HepG2 (cell line): ENCODE results near the gene SPINDOC. TPM values are rescaled to one million over a fixed set of nuclear protein-coding genes. Genes with fewer than 3 reads are reported as not detected.

ENCODE experiments used
- ATAC-seq: fragments of 200-7000 bp; cut with Tn5 transposase; 3 replicates; pipeline ENCODE4 v1.9.1; 2020; ENCODE audit warnings: mild to moderate bottlenecking, moderate library complexity
- BruUV-seq: library from RNA; stranded (reverse); fragments of 400-500 nt; replicated peaks from 2 replicates; lab custom pipeline; 2021; lab: Mats Ljungman, UMichigan
- CTCF ChIA-PET: fragments of 300-600 bp; formaldehyde crosslinking; extraction: SDS; loops from one replicate; lab custom pipeline; 2021; ENCODE audit warnings: low total read pairs, inconsistent platforms, low intra/inter-chr PET ratio; lab: Yijun Ruan, JAX
- POLR2A ChIA-PET: fragments of 350-600 bp; sonication (Branson Sonifier 250); formaldehyde crosslinking; loops from one replicate; lab custom pipeline; 2020; ENCODE audit warnings: antibody characterized with exemption, inconsistent platforms; lab: Yijun Ruan, JAX
- DNase-seq: peaks from one replicate; pipeline ENCODE4 v3.0.0-alpha.2; 2015; ENCODE audit warnings: low spot score
- FAIRE-seq: peaks from 3 replicates; lab custom pipeline; 2011; peaks lifted over from hg19 to GRCh38; lab: Jason Lieb, UNC
- H2AFZ ChIP-seq: one replicate; pipeline ENCODE4 v1.6.1; 2011; ENCODE audit warnings: low read length, inconsistent platforms
- H3K27ac ChIP-seq: fragments of 300-600 bp; 3 replicates; pipeline ENCODE4 v1.8.0; 2011; ENCODE audit warnings: mixed run types, mild to moderate bottlenecking, mixed read lengths, low read length, inconsistent platforms; ENCODE audit not compliant: insufficient read depth; ENCODE audit errors: extremely low read length
- H3K27me3 ChIP-seq, 2 experiments: fragments of 200-600 bp in 1 of 2; 2 replicates in 1 of 2; 3 replicates in 1 of 2; pipeline versions ENCODE4 v1.6.0 to v1.8.0; 2011; ENCODE audit warnings: low read length in 2 of 2, mild to moderate bottlenecking in 2 of 2, moderate library complexity in 2 of 2, inconsistent platforms in 1 of 2; ENCODE audit not compliant: insufficient read depth in 2 of 2, control insufficient read depth in 1 of 2
- H3K36me3 ChIP-seq, 2 experiments: fragments of 200-600 bp in 1 of 2; replicated peaks in 1 of 2; 2 replicates in 1 of 2; 3 replicates in 1 of 2; pipeline versions ENCODE4 v1.5.1 to v1.8.0; 2011; ENCODE audit warnings: low read length in 2 of 2, inconsistent platforms in 1 of 2; ENCODE audit not compliant: insufficient read depth in 2 of 2, control insufficient read depth in 1 of 2
- H3K4me1 ChIP-seq: 2 replicates; pipeline ENCODE4 v1.5.1; 2012; ENCODE audit warnings: low read length, inconsistent platforms; ENCODE audit not compliant: insufficient read depth
- H3K4me2 ChIP-seq: 2 replicates; pipeline ENCODE4 v1.6.0; 2011; ENCODE audit warnings: low read depth, low read length, inconsistent platforms
- H3K4me3 ChIP-seq, 3 experiments: fragments of 200-600 bp in 1 of 3; sonication (generic), shearing (Covaris generic) in 1 of 3; replicated peaks in 1 of 3; 2 replicates each; pipeline ENCODE4 v1.5.1; 2011 to 2016; ENCODE audit warnings: low read length in 3 of 3, inconsistent platforms in 2 of 3, low read depth in 2 of 3, mild to moderate bottlenecking in 2 of 3, control low read depth in 1 of 3, mixed read lengths in 1 of 3; ENCODE audit not compliant: insufficient read depth in 1 of 3
- H3K79me2 ChIP-seq: one replicate; pipeline ENCODE4 v1.6.1; 2011; ENCODE audit warnings: low read length, inconsistent platforms; ENCODE audit not compliant: insufficient read depth
- H3K9ac ChIP-seq: 2 replicates; pipeline ENCODE4 v1.6.0; 2011; ENCODE audit warnings: mild to moderate bottlenecking, low read depth, low read length, inconsistent platforms; ENCODE audit not compliant: insufficient read depth
- H3K9me3 ChIP-seq: 2 replicates; pipeline ENCODE4 v1.5.1; 2012; ENCODE audit warnings: mild to moderate bottlenecking, low read length
- H4K20me1 ChIP-seq: 2 replicates; pipeline ENCODE4 v1.6.0; 2011; ENCODE audit warnings: inconsistent platforms, mild to moderate bottlenecking, low read length, moderate library complexity; ENCODE audit not compliant: insufficient read depth
- AGO2 ChIP-seq: fragments of 200-400 bp; formaldehyde crosslinking; optimal IDR thresholded peaks from 2 replicates; pipeline ENCODE3; 2017; ENCODE audit warnings: mild to moderate bottlenecking, low read depth, low read length, moderate library complexity
- MIER2 ChIP-seq: IDR thresholded peaks from 2 replicates; pipeline ENCODE4 v1.6.1; 2016; ENCODE audit warnings: missing biosample characterization, missing genetic modification reagents
- RBFOX2 ChIP-seq: fragments of 200-400 bp; formaldehyde crosslinking; IDR thresholded peaks from 2 replicates; pipeline ENCODE4 v1.6.1; 2017; ENCODE audit warnings: low read depth, mild to moderate bottlenecking, low read length
- ZNF687 ChIP-seq: sonication (generic); formaldehyde crosslinking; IDR thresholded peaks from 2 replicates; pipeline ENCODE4 v1.5.1; 2020; ENCODE audit warnings: mild to moderate bottlenecking, missing genetic modification reagents, moderate library complexity
- ZNF841 ChIP-seq: sonication (generic); formaldehyde crosslinking; IDR thresholded peaks from 2 replicates; pipeline ENCODE4 v1.8.1; 2023; ENCODE audit warnings: missing genetic modification reagents, borderline replicate concordance
- WGBS: methylation state at CpG from one replicate; pipeline ENCODE4 v1.1.6; 2017; ENCODE audit warnings: low lambda C conversion rate; 5-methylcytosine and 5-hydroxymethylcytosine counted together
- in situ Hi-C: cut with HindIII; loops from 2 replicates; pipeline ENCODE4 v1.10.0; 2017; ENCODE audit warnings: low pct_unique_long_range_greater_than_20kb; ENCODE audit not compliant: extremely low pct_ligation_motif_present
- intact Hi-C: fragments of 100-400 bp; cut with micrococcal nuclease; formaldehyde crosslinking; loops from one replicate; pipeline ENCODE4 v1.10.0; 2022; ENCODE audit not compliant: unreplicated experiment
- polyA plus RNA-seq, 8 experiments: library from polyadenylated mRNA; depleted of rRNA in 3 of 8; stranded (reverse) in 7 of 8; unstranded in 1 of 8; fragments of >200 nt; fragmentation: Illumina TruSeq in 4 of 8; extraction: Trizol in 4 of 8; gene quantifications; 2 replicates each; pipeline versions ENCODE4 v1.2.1 to v1.2.3, GENCODE V29; 2011 to 2016; ENCODE audit warnings: low read depth in 4 of 8, missing spikeins in 1 of 8, mixed read lengths in 1 of 8; ENCODE audit not compliant: insufficient read depth in 1 of 8
- total RNA-seq, 5 experiments: library from RNA; depleted of rRNA; stranded (reverse); fragments of >200 nt; fragmentation: Illumina TruSeq; extraction: Trizol; gene quantifications; 2 replicates each; pipeline ENCODE4 v1.2.3, GENCODE V29; 2016; ENCODE audit warnings: low read depth in 1 of 5

SPINDOC gene
- total and polyA plus RNA-seq, 2 of the 13 experiments (the other 11 are each of a cell fraction or from before 2014, with no cell fraction given), result 21.4 to 29.9 TPM

- ChIA-PET POLR2A (no interaction called here), CTCF (no interaction called here)
- no peak overlapping the region for H3K4me2 ChIP-seq
- TF ChIP-seq AGO2 (peak; percentile 58), RBFOX2 (peak; percentile 54), MIER2 (CRISPR knock-in tag) (no peak)
- DNase-seq (no peak), FAIRE-seq (no peak), ATAC-seq (no peak)
- H3K79me2 ChIP-seq, result peaks cover 33% of the 10 kb centered on the region
- H3K4me3 ChIP-seq, result no peak overlapping the region
- H3K36me3 ChIP-seq, result peaks cover 32 to 60% of the 10 kb centered on the region in 2 experiments; a peak in 4 of 5 replicates
- no peak overlapping the region for H3K27ac ChIP-seq
- H4K20me1 ChIP-seq, result peaks cover 12% of the 10 kb centered on the region
- 93% methylated on average over 18 of the region's 27 CpGs for WGBS
- H3K9ac ChIP-seq, result no peak overlapping the region
- H3K9me3 ChIP-seq, result no peaks in the 10 kb centered on the region
- H3K27me3 ChIP-seq, result no peaks in the 10 kb centered on the region
- H3K4me1 ChIP-seq, result peaks cover 27% of the 10 kb centered on the region
- intact Hi-C loops (no loop called here), in situ Hi-C loops (no loop called here)
- no peak overlapping the region for H2AFZ ChIP-seq
- no TSS peak for BruUV-seq
Measured at GRCh38 chr11:63817758-63818498, 4.7 kb downstream of the SPINDOC start.

- CTCF ChIA-PET, result no interaction called here
Measured at GRCh38 chr11:63818609-63819008, 5.4 kb downstream of the SPINDOC start.

More at GRCh38 chr11:63818609-63819008, 5.4 kb downstream of the SPINDOC start:
- Histone ChIP-seq H3K27ac (no peak overlapping the region), H3K4me2 (no peak overlapping the region), H3K36me3 (peaks cover 34 to 65% of the 10 kb centered on the region in 2 experiments; a peak in 4 of 5 replicates), H3K79me2 (peaks cover 31% of the 10 kb centered on the region), H4K20me1 (peaks cover 12% of the 10 kb centered on the region), H2AFZ (no peak overlapping the region), H3K4me3 (no peak overlapping the region), H3K9me3 (no peaks in the 10 kb centered on the region), H3K27me3 (no peaks in the 10 kb centered on the region), H3K4me1 (peaks cover 27% of the 10 kb centered on the region), H3K9ac (no peak overlapping the region)
- in situ Hi-C loops (no loop called here), intact Hi-C loops (no loop called here)
- TF ChIP-seq AGO2, result peak; percentile 25
- TF ChIP-seq ZNF841 (CRISPR knock-in tag), result no peak
- no peak for TF ChIP-seq ZNF687 (CRISPR knock-in tag)
- POLR2A ChIA-PET, result no interaction called here
- 97% methylated on average over 19 of the region's 19 CpGs for WGBS
- no peak for DNase-seq
- no peak for FAIRE-seq
- ATAC-seq, result no peak
- no TSS peak for BruUV-seq
